HUDEP-2 (cell line): ENCODE results near the gene TMEFF2.
"Not testable (repeated sequence)": the region's sequence is repeated elsewhere in the genome, so short reads cannot be mapped to it uniquely, and the experiment has no call there.

Experiments
- DNase-seq, 76 experiments: peaks; one replicate each; lab custom pipeline; 2025; ENCODE audit not compliant: unreplicated experiment in 76 of 76; lab: John Stamatoyannopoulos, UW

TMEFF2 gene

GRCh38 chr2:192137451-192137850 is 57.3 kb downstream of the TMEFF2 start:
- DNase-seq = no peak

- not testable (repeated sequence) for DNase-seq
Observed at GRCh38 chr2:192132604-192133003, 62.1 kb downstream of the TMEFF2 start.

GRCh38 chr2:192130312-192130711 is 64.4 kb downstream of the TMEFF2 start:
- not testable (repeated sequence) for DNase-seq

GRCh38 chr2:192128655-192129054 is 66.1 kb downstream of the TMEFF2 start:
- DNase-seq = no peak

GRCh38 chr2:192127434-192127833 is 67.3 kb downstream of the TMEFF2 start:
- DNase-seq = no peak

GRCh38 chr2:192126912-192127311 is 67.8 kb downstream of the TMEFF2 start:
- no peak for DNase-seq

GRCh38 chr2:192126426-192126825 is 68.3 kb downstream of the TMEFF2 start:
- DNase-seq = no peak

GRCh38 chr2:192124571-192124970 is 70.2 kb downstream of the TMEFF2 start:
- DNase-seq = no peak

- no peak for DNase-seq
Observed at GRCh38 chr2:192123847-192124246, 70.9 kb downstream of the TMEFF2 start.

GRCh38 chr2:192122946-192123345 is 71.8 kb downstream of the TMEFF2 start:
- no peak for DNase-seq

- DNase-seq = no peak
Observed at GRCh38 chr2:192122141-192122540, 72.6 kb downstream of the TMEFF2 start.

- DNase-seq = no peak
Observed at GRCh38 chr2:192119536-192119935, 75.2 kb downstream of the TMEFF2 start.

- DNase-seq = no peak
Observed at GRCh38 chr2:192117705-192118104, 77.0 kb downstream of the TMEFF2 start.

- DNase-seq = not testable (repeated sequence)
Observed at GRCh38 chr2:192111536-192111935, 83.2 kb downstream of the TMEFF2 start.

- DNase-seq = no peak
Observed at GRCh38 chr2:192099742-192100141, 95.0 kb downstream of the TMEFF2 start.

- no peak for DNase-seq
Observed at GRCh38 chr2:192098814-192099491, 95.8 kb downstream of the TMEFF2 start.

GRCh38 chr2:192091476-192091875 is 103.3 kb downstream of the TMEFF2 start:
- no peak for DNase-seq

GRCh38 chr2:192090911-192091310 is 103.8 kb downstream of the TMEFF2 start:
- DNase-seq = no peak

GRCh38 chr2:192087398-192087958 is 107.3 kb downstream of the TMEFF2 start:
- DNase-seq = no peak

- no peak for DNase-seq
Observed at GRCh38 chr2:192082121-192082520, 112.6 kb downstream of the TMEFF2 start.

- not testable (repeated sequence) for DNase-seq
Observed at GRCh38 chr2:192080096-192080495, 114.6 kb downstream of the TMEFF2 start.

GRCh38 chr2:192073878-192074277 is 120.9 kb downstream of the TMEFF2 start:
- DNase-seq = no peak

- no peak for DNase-seq
Observed at GRCh38 chr2:192072778-192073177, 122.0 kb downstream of the TMEFF2 start.
